ENCODE results near the gene EDNRB.

GRCh38 chr13:77913003-77913402 is 5.6 kb downstream of the EDNRB start:
- TF ChIP-seq CEBPB (IDR thresholded peaks at IDR 0.05; ENCODE audit: low read depth, low read length) (no peak), ATF3 (IDR thresholded peaks at IDR 0.05; ENCODE audit: insufficient read depth, low read depth, low read length) (no peak), CTCF (IDR thresholded peaks at IDR 0.05; ENCODE audit: control extremely low read depth in 1 of 3, insufficient read depth in 1 of 3, low read depth in 1 of 3, low read length in 3 of 3) (no peak), SRF (IDR thresholded peaks at IDR 0.05; ENCODE audit: low read depth, low read length) (no peak), PHF8 (conservative IDR thresholded peaks at IDR 0.05; ENCODE audit: low read depth, low read length) (no peak), CREB1 (IDR thresholded peaks at IDR 0.05) (no peak), KDM1A (IDR thresholded peaks at IDR 0.05; ENCODE audit: borderline replicate concordance, low read length) (no peak), EZH2 (IDR thresholded peaks at IDR 0.05; ENCODE audit: low read depth, low read length, severe bottlenecking) (no peak), SUZ12 (IDR thresholded peaks at IDR 0.05; ENCODE audit: low read length) (no peak), RNF2 (IDR thresholded peaks at IDR 0.05; ENCODE audit: borderline replicate concordance, low read depth, low read length, missing control alignments, poor library complexity, severe bottlenecking) (no peak)

All from H1 (cell line).